ENCODE data around the gene TMEM232.
"Not testable (repeated sequence)": the region's sequence is repeated elsewhere in the genome, so short reads cannot be mapped to it uniquely, and the experiment has no call there.

Gene TMEM232

DNA sequence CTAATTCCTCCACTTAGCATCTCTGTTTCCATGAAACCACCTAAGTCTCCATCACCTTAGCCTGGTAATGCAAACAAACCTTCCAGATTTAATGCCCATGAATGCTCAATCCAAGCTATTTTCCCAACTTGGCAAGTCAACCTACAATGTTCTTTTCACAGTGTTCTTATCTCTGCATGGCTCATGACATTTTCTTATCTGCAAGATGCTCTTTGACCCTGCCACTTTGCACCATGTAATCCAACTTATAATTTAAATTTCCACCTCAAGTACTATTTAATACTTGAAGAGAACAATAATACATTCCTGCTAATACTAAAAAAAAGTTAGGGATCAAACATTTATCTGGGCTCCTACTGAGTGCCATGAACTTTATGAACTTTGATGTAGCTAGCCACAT, 164.3 kb downstream of the TMEM232 start:
- no peak overlapping the region for H3K9ac ChIP-seq (ENCODE audit: low read length in 2 of 2)
- H3K9me3 ChIP-seq (ENCODE audit: control insufficient read depth in 2 of 2, low read length in 2 of 2): peaks cover 0 to 5% of the 10 kb centered on the region in 2 donors
- no peaks in the 10 kb centered on the region for H3K4me1 ChIP-seq (ENCODE audit: control insufficient read depth, insufficient read depth, low read length)
- H3K4me3 ChIP-seq (ENCODE audit: low read length in 2 of 2): no peak overlapping the region
- H3K27me3 ChIP-seq (ENCODE audit: control insufficient read depth in 1 of 2, insufficient read depth in 2 of 2, low read length in 2 of 2): no peaks in the 10 kb centered on the region
- no peaks in the 10 kb centered on the region for H3K36me3 ChIP-seq (ENCODE audit: control insufficient read depth in 2 of 2, insufficient read depth in 2 of 2, low read length in 2 of 2)
- H3K27ac ChIP-seq (ENCODE audit: low read length): no peak overlapping the region

DNA sequence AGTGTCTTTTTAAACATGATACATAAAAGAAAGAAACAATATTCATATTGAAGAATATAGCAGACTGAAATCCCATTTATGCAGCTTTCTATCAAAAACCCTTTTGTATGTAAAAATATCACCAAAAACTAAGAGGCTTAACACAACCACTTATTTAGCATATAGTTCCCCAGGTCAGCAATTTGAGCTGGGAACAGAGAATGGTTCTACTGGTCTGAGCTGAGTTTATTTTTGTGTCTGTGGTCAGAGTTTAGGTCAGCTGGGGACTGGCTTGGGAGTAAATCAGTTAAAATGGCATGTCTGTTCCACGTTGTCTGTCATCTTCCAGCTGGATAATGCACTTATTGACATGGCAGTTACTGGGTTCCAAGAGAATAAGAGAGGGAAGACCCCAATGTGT, 165.0 kb downstream of the TMEM232 start:
- H3K27me3 ChIP-seq (ENCODE audit: control insufficient read depth in 1 of 2, insufficient read depth in 2 of 2, low read length in 2 of 2): no peaks in the 10 kb centered on the region
- no peak overlapping the region for H3K4me3 ChIP-seq (ENCODE audit: low read length in 2 of 2)
- no peak overlapping the region for H3K9ac ChIP-seq (ENCODE audit: low read length in 2 of 2)
- H3K36me3 ChIP-seq (ENCODE audit: control insufficient read depth in 2 of 2, insufficient read depth in 2 of 2, low read length in 2 of 2): no peaks in the 10 kb centered on the region
- H3K27ac ChIP-seq (ENCODE audit: low read length): no peak overlapping the region
- H3K9me3 ChIP-seq (ENCODE audit: control insufficient read depth in 2 of 2, low read length in 2 of 2): peaks cover 0 to 5% of the 10 kb centered on the region in 2 donors
- no peaks in the 10 kb centered on the region for H3K4me1 ChIP-seq (ENCODE audit: control insufficient read depth, insufficient read depth, low read length)

DNA sequence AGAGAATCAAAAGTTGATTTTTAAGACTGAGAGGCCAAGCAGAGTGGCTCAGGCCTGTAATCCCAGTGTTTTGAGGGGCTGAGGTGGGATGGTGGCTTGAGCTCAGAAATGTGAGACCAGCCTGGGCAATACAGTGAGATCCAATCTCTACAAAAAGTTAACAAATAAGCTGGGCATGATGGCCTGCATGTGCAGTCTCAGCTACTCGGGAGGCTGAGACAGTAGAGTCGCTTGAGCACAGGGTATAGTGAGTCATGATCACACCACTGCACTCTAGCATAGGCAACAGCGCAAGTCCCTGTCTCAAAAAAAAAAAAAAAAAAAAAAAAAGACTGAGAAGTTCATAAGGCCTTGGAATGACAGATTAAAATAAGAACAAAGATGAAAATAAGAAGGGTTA, 177.2 kb downstream of the TMEM232 start:
- Histone ChIP-seq H3K27me3 (ENCODE audit: control insufficient read depth in 1 of 2, insufficient read depth in 2 of 2, low read length in 2 of 2) (no peaks in the 10 kb centered on the region), H3K9me3 (ENCODE audit: control insufficient read depth in 2 of 2, low read length in 2 of 2) (no peaks in the 10 kb centered on the region), H3K4me1 (ENCODE audit: control insufficient read depth, insufficient read depth, low read length) (no peaks in the 10 kb centered on the region), H3K9ac (ENCODE audit: low read length in 2 of 2) (no peak overlapping the region), H3K4me3 (ENCODE audit: low read length in 2 of 2) (no peak overlapping the region), H3K36me3 (ENCODE audit: control insufficient read depth in 2 of 2, insufficient read depth in 2 of 2, low read length in 2 of 2) (no peaks in the 10 kb centered on the region), H3K27ac (ENCODE audit: low read length) (no peak overlapping the region)

DNA sequence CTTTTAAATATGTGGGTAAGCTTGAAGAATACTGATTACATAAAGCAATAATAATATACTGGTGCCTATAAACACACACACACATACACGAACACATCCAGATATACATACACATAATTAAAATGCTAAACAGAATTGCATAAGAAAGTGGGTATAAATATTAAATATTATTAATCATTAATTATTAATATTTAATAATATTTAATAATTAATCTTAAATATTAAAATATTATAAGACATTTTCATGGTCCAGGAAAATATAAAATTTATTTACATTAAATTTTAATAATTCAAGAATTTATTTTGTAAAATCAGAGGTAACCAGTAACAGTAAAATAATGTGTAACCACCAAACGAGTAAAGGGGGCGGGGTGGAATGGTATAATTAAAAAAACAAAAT, 178.3 kb downstream of the TMEM232 start:
- H3K4me3 ChIP-seq (ENCODE audit: low read length in 2 of 2): no peak overlapping the region
- H3K27ac ChIP-seq (ENCODE audit: low read length): no peak overlapping the region
- H3K4me1 ChIP-seq (ENCODE audit: control insufficient read depth, insufficient read depth, low read length): no peaks in the 10 kb centered on the region
- H3K27me3 ChIP-seq (ENCODE audit: control insufficient read depth in 1 of 2, insufficient read depth in 2 of 2, low read length in 2 of 2): no peaks in the 10 kb centered on the region
- no peak overlapping the region for H3K9ac ChIP-seq (ENCODE audit: low read length in 2 of 2)
- H3K36me3 ChIP-seq (ENCODE audit: control insufficient read depth in 2 of 2, insufficient read depth in 2 of 2, low read length in 2 of 2): no peaks in the 10 kb centered on the region
- no peaks in the 10 kb centered on the region for H3K9me3 ChIP-seq (ENCODE audit: control insufficient read depth in 2 of 2, low read length in 2 of 2)

DNA sequence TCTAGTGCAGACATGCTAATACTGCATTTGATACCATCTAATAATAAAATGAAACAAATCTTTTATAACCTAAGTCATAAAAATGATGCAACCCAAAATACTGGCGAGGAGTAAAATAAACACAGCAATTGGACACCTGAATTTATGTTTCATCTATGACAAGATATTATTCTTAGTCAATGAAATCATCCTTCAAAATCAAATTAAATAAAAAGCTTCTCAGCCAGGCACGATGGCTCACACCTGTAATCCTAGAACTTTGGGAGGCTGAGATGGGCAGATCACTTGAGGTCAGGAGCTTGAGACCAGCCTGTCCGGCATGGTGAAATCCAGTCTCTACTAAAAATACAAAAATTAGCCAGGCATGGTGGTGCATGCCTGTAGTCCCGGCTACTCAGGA, 179.0 kb downstream of the TMEM232 start:
- Histone ChIP-seq H3K9ac (ENCODE audit: low read length in 2 of 2) (no peak overlapping the region), H3K4me1 (ENCODE audit: control insufficient read depth, insufficient read depth, low read length) (no peaks in the 10 kb centered on the region), H3K36me3 (ENCODE audit: control insufficient read depth in 2 of 2, insufficient read depth in 2 of 2, low read length in 2 of 2) (no peaks in the 10 kb centered on the region), H3K9me3 (ENCODE audit: control insufficient read depth in 2 of 2, low read length in 2 of 2) (no peaks in the 10 kb centered on the region), H3K4me3 (ENCODE audit: low read length in 2 of 2) (no peak overlapping the region), H3K27me3 (ENCODE audit: control insufficient read depth in 1 of 2, insufficient read depth in 2 of 2, low read length in 2 of 2) (no peaks in the 10 kb centered on the region), H3K27ac (ENCODE audit: low read length) (no peak overlapping the region)

DNA sequence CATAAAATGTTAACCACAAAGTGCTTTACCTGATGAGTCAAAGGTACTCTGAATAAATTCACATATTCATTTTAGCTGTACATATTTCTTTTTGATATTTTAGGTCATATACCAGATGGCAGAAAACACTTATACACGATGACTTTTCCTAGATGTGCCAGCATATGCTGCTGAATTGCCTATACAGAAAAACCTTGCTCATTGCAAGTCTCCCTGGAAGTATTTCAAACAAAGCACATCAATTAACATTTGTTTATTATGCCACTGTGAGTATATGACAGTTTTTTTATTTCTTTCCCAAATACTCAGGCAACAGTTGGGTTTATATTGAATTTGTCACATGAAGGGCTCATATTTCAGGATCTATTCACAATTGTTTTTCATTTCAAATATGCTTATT, 180.8 kb downstream of the TMEM232 start:
- Histone ChIP-seq H3K4me3 (ENCODE audit: low read length in 2 of 2) (no peak overlapping the region), H3K27me3 (ENCODE audit: control insufficient read depth in 1 of 2, insufficient read depth in 2 of 2, low read length in 2 of 2) (no peaks in the 10 kb centered on the region), H3K27ac (ENCODE audit: low read length) (no peak overlapping the region), H3K4me1 (ENCODE audit: control insufficient read depth, insufficient read depth, low read length) (no peaks in the 10 kb centered on the region), H3K9me3 (ENCODE audit: control insufficient read depth in 2 of 2, low read length in 2 of 2) (no peaks in the 10 kb centered on the region), H3K9ac (ENCODE audit: low read length in 2 of 2) (no peak overlapping the region), H3K36me3 (ENCODE audit: control insufficient read depth in 2 of 2, insufficient read depth in 2 of 2, low read length in 2 of 2) (no peaks in the 10 kb centered on the region)

DNA sequence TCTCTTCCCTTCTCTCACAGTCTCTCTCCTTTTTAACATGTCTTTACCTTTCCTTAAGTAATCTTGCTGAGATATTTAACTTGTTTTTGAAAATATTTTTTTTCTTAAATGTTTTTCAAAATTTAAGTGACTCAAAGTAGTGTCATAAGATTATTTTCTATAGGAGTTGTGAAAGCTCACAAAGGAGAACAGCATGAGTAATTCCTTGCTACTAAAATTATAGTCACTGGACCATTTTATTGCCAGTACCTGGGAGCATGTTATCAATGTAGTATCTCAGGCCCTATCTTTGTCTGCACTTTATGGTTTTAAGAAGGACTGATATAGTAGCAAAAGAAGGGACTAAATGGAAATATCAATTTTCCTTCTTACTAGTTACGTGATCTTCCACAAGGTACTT, 181.9 kb downstream of the TMEM232 start:
- Histone ChIP-seq H3K4me1 (ENCODE audit: control insufficient read depth, insufficient read depth, low read length) (no peaks in the 10 kb centered on the region), H3K9me3 (ENCODE audit: control insufficient read depth in 2 of 2, low read length in 2 of 2) (no peaks in the 10 kb centered on the region), H3K9ac (ENCODE audit: low read length in 2 of 2) (no peak overlapping the region), H3K36me3 (ENCODE audit: control insufficient read depth in 2 of 2, insufficient read depth in 2 of 2, low read length in 2 of 2) (no peaks in the 10 kb centered on the region), H3K4me3 (ENCODE audit: low read length in 2 of 2) (no peak overlapping the region), H3K27me3 (ENCODE audit: control insufficient read depth in 1 of 2, insufficient read depth in 2 of 2, low read length in 2 of 2) (no peaks in the 10 kb centered on the region), H3K27ac (ENCODE audit: low read length) (no peak overlapping the region)

DNA sequence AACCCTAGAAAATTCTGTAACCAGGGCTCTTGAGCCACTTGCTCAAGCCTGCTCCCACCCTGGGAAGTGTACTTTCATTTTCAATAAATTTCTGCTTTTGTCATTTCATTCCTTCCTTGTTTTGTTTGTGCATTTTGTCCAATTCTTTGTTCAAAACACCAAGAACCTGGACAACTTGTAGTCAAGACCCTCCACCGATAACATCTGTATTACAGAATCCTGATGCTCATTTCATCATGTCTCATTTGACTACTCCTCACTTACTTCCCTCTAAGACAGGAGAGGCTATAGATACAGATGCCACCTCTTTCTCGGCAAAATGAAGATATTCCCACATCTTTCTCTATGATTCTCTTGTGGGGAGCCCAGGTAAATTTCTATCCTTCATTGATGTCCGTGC, 183.5 kb downstream of the TMEM232 start:
- Histone ChIP-seq H3K4me3 (ENCODE audit: low read length in 2 of 2) (no peak overlapping the region), H3K27ac (ENCODE audit: low read length) (no peak overlapping the region), H3K9me3 (ENCODE audit: control insufficient read depth in 2 of 2, low read length in 2 of 2) (peaks cover 0 to 2% of the 10 kb centered on the region in 2 donors), H3K36me3 (ENCODE audit: control insufficient read depth in 2 of 2, insufficient read depth in 2 of 2, low read length in 2 of 2) (no peaks in the 10 kb centered on the region), H3K4me1 (ENCODE audit: control insufficient read depth, insufficient read depth, low read length) (no peaks in the 10 kb centered on the region), H3K9ac (ENCODE audit: low read length in 2 of 2) (no peak overlapping the region), H3K27me3 (ENCODE audit: control insufficient read depth in 1 of 2, insufficient read depth in 2 of 2, low read length in 2 of 2) (no peaks in the 10 kb centered on the region)

DNA sequence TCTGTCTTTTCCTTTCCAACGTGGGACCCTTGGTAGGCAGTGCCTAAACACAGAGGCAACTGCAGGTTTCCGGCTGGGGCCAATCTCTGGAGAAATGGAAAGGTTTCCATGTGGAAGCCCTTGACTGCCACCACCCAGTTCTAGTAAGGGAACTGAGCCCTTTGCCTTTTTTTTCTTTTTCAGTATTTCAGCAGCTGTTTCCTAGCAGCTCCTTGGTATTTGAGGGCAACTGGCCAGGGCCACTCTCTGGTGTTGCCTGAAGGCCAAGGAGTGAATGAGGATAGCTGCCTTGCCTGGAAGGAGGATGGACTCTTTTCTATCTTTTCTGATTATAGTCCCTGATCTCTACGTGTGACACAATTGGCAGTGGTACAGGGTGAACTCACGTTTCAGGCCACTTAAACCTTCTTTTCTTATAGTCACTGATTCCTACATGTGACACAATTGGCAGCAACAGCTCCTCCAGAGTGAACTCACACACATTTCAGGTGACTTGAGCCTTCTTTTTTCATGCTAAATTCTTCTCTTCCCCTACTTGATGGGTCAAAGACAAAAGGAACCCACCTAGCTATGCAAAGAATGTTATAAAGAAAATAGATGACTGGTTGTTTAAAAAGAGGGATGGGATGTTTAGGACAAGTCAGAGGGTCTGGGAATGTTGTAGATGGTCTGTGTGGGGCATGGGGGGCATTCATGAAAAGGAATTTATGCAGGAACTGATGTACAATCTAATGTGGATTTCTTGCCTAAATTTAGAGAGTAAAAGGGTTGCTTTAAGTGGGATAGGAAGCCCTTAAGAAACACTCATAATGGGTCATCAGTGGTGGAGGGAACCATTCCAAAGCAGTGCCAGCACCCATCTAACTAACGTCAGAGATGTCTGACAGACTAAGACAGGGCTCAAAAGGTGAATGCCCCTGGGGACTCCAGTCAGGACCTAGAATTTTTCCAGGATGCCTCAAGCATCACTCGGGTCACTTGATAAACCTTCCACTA, 190.1 kb downstream of the TMEM232 start:
- peaks cover 0 to 2% of the 10 kb centered on the region in 2 donors for H3K9me3 ChIP-seq (ENCODE audit: control insufficient read depth in 2 of 2, low read length in 2 of 2)
- H3K9ac ChIP-seq (ENCODE audit: low read length in 2 of 2): no peak overlapping the region
- H3K4me1 ChIP-seq (ENCODE audit: control insufficient read depth, insufficient read depth, low read length): no peaks in the 10 kb centered on the region
- H3K4me3 ChIP-seq (ENCODE audit: low read length in 2 of 2): no peak overlapping the region
- no peaks in the 10 kb centered on the region for H3K27me3 ChIP-seq (ENCODE audit: control insufficient read depth in 1 of 2, insufficient read depth in 2 of 2, low read length in 2 of 2)
- H3K27ac ChIP-seq (ENCODE audit: low read length): no peak overlapping the region
- H3K36me3 ChIP-seq (ENCODE audit: control insufficient read depth in 2 of 2, insufficient read depth in 2 of 2, low read length in 2 of 2): no peaks in the 10 kb centered on the region

DNA sequence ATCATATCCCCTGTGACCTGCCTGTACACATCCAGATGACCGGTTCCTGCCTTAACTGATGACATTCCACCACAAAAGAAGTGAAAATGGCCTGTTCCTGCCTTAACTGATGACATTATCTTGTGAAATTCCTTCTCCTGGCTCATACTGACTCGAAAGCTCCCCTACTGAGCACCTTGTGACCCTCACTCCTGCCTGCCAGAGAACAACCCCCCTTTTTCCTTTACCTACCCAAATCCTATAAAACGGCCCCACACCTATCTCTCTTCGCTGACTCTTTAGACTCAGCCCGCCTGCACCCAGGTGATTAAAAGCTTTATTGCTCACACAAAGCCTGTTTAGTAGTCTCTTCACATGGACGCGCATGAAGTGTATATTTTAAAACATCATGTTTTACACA, 191.3 kb downstream of the TMEM232 start:
- H3K27me3 ChIP-seq (ENCODE audit: control insufficient read depth in 1 of 2, insufficient read depth in 2 of 2, low read length in 2 of 2); H3K9ac ChIP-seq (ENCODE audit: low read length in 2 of 2); H3K4me1 ChIP-seq (ENCODE audit: control insufficient read depth, insufficient read depth, low read length); H3K9me3 ChIP-seq (ENCODE audit: control insufficient read depth in 2 of 2, low read length in 2 of 2); H3K4me3 ChIP-seq (ENCODE audit: low read length in 2 of 2); H3K27ac ChIP-seq (ENCODE audit: low read length); H3K36me3 ChIP-seq (ENCODE audit: control insufficient read depth in 2 of 2, insufficient read depth in 2 of 2, low read length in 2 of 2): not testable (repeated sequence)

DNA sequence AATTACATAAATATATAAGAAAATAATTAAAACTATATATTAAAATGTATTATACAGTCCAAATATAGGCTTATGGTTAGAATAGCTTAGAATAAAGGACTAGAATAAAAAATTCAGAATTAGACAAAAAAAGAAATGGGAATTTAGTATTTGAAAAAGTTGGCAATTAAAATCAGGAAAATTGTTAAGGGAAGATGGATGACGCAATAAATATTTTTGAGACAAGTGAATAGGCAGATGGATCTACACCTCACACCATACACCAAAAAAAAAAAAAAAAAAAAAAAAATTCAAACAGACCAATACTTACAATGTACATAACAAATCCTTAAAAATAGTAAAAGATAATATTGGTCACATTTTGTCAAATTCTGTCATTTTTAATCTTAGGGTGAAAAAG, 200.7 kb downstream of the TMEM232 start:
- Histone ChIP-seq H3K27ac (ENCODE audit: low read length) (no peak overlapping the region), H3K36me3 (ENCODE audit: control insufficient read depth in 2 of 2, insufficient read depth in 2 of 2, low read length in 2 of 2) (no peaks in the 10 kb centered on the region), H3K27me3 (ENCODE audit: control insufficient read depth in 1 of 2, insufficient read depth in 2 of 2, low read length in 2 of 2) (no peaks in the 10 kb centered on the region), H3K9me3 (ENCODE audit: control insufficient read depth in 2 of 2, low read length in 2 of 2) (no peaks in the 10 kb centered on the region), H3K4me3 (ENCODE audit: low read length in 2 of 2) (no peak overlapping the region), H3K9ac (ENCODE audit: low read length in 2 of 2) (no peak overlapping the region), H3K4me1 (ENCODE audit: control insufficient read depth, insufficient read depth, low read length) (no peaks in the 10 kb centered on the region)

Data from stomach smooth muscle (tissue), 2 donors.